ENCODE measurements around the gene KCNMA1. TPM values are rescaled to one million over a fixed set of nuclear protein-coding genes. Genes with fewer than 3 reads are reported as not detected.

KCNMA1 gene
- total and polyA plus RNA-seq, 2 donors from 2014 or later, result 4.2 to 8.9 TPM

- Histone ChIP-seq H3K27ac (ENCODE audit: low read depth in 2 of 2, low read length in 2 of 2) (no peak overlapping the region), H3K4me3 (ENCODE audit: low read length in 3 of 3) (no peak overlapping the region), H3K9ac (ENCODE audit: low read length in 3 of 3) (no peak overlapping the region), H3K9me3 (ENCODE audit: control insufficient read depth in 2 of 3, insufficient read depth in 1 of 3, low read length in 3 of 3) (peaks cover 0 to 3% (median 1%) of the 10 kb centered on the region in 3 donors), H3K36me3 (ENCODE audit: control insufficient read depth in 2 of 3, insufficient read depth in 3 of 3, low read length in 3 of 3) (no peaks in the 10 kb centered on the region), H3K27me3 (ENCODE audit: control insufficient read depth, insufficient read depth, low read length) (no peaks in the 10 kb centered on the region), H3K4me1 (ENCODE audit: control insufficient read depth in 2 of 3, insufficient read depth in 2 of 3, low read depth in 1 of 3, low read length in 3 of 3) (no peaks in the 10 kb centered on the region)
- intact Hi-C loops (cut with DNase I), result no loop called here
- TF ChIP-seq CTCF (IDR thresholded peaks at IDR 0.05; ENCODE audit: borderline replicate concordance, extremely low read depth, insufficient read depth), result no peak
- DNase-seq (no peak), FAIRE-seq (no peak)
Observed at GRCh38 chr10:77214799-77215198, 422.8 kb downstream of the KCNMA1 start.

- intact Hi-C loops (cut with DNase I), result no loop called here
- no peaks in the 10 kb centered on the region for H3K36me3 ChIP-seq (ENCODE audit: control insufficient read depth in 2 of 3, insufficient read depth in 3 of 3, low read length in 3 of 3)
- H3K27ac ChIP-seq (ENCODE audit: low read depth in 2 of 2, low read length in 2 of 2), result no peak overlapping the region
- peaks cover 0 to 3% (median 1%) of the 10 kb centered on the region in 3 donors for H3K9me3 ChIP-seq (ENCODE audit: control insufficient read depth in 2 of 3, insufficient read depth in 1 of 3, low read length in 3 of 3)
- TF ChIP-seq CTCF (IDR thresholded peaks at IDR 0.05; ENCODE audit: borderline replicate concordance, extremely low read depth, insufficient read depth), result no peak
- no peak for DNase-seq
- H3K9ac ChIP-seq (ENCODE audit: low read length in 3 of 3), result no peak overlapping the region
- FAIRE-seq, result no peak
- no peak overlapping the region for H3K4me3 ChIP-seq (ENCODE audit: low read length in 3 of 3)
- no peaks in the 10 kb centered on the region for H3K27me3 ChIP-seq (ENCODE audit: control insufficient read depth, insufficient read depth, low read length)
- no peaks in the 10 kb centered on the region for H3K4me1 ChIP-seq (ENCODE audit: control insufficient read depth in 2 of 3, insufficient read depth in 2 of 3, low read depth in 1 of 3, low read length in 3 of 3)
Observed at GRCh38 chr10:77212632-77213031, 425.0 kb downstream of the KCNMA1 start.

GRCh38 chr10:77210645-77211044 lies 427.0 kb downstream of the KCNMA1 start:
- FAIRE-seq, result no peak
- no peak overlapping the region for H3K27ac ChIP-seq (ENCODE audit: low read depth in 2 of 2, low read length in 2 of 2)
- H3K9ac ChIP-seq (ENCODE audit: low read length in 3 of 3), result no peak overlapping the region
- intact Hi-C loops (cut with DNase I), result no loop called here
- TF ChIP-seq CTCF (IDR thresholded peaks at IDR 0.05; ENCODE audit: borderline replicate concordance, extremely low read depth, insufficient read depth), result no peak
- no peak overlapping the region for H3K4me3 ChIP-seq (ENCODE audit: low read length in 3 of 3)
- H3K36me3 ChIP-seq (ENCODE audit: control insufficient read depth in 2 of 3, insufficient read depth in 3 of 3, low read length in 3 of 3), result no peaks in the 10 kb centered on the region
- H3K4me1 ChIP-seq (ENCODE audit: control insufficient read depth in 2 of 3, insufficient read depth in 2 of 3, low read depth in 1 of 3, low read length in 3 of 3), result no peaks in the 10 kb centered on the region
- no peaks in the 10 kb centered on the region for H3K27me3 ChIP-seq (ENCODE audit: control insufficient read depth, insufficient read depth, low read length)
- H3K9me3 ChIP-seq (ENCODE audit: control insufficient read depth in 2 of 3, insufficient read depth in 1 of 3, low read length in 3 of 3), result peaks cover 0 to 3% (median 1%) of the 10 kb centered on the region in 3 donors
- no peak for DNase-seq

- Histone ChIP-seq H3K9me3 (ENCODE audit: control insufficient read depth in 2 of 3, insufficient read depth in 1 of 3, low read length in 3 of 3) (peaks cover 0 to 3% (median 1%) of the 10 kb centered on the region in 3 donors), H3K4me1 (ENCODE audit: control insufficient read depth in 2 of 3, insufficient read depth in 2 of 3, low read depth in 1 of 3, low read length in 3 of 3) (no peaks in the 10 kb centered on the region), H3K27ac (ENCODE audit: low read depth in 2 of 2, low read length in 2 of 2) (no peak overlapping the region), H3K4me3 (ENCODE audit: low read length in 3 of 3) (no peak overlapping the region), H3K9ac (ENCODE audit: low read length in 3 of 3) (no peak overlapping the region), H3K36me3 (ENCODE audit: control insufficient read depth in 2 of 3, insufficient read depth in 3 of 3, low read length in 3 of 3) (no peaks in the 10 kb centered on the region), H3K27me3 (ENCODE audit: control insufficient read depth, insufficient read depth, low read length) (no peaks in the 10 kb centered on the region)
- intact Hi-C loops (cut with DNase I), result no loop called here
- no peak for TF ChIP-seq CTCF (IDR thresholded peaks at IDR 0.05; ENCODE audit: borderline replicate concordance, extremely low read depth, insufficient read depth)
- DNase-seq (no peak), FAIRE-seq (no peak)
Observed at GRCh38 chr10:77208684-77209256, 428.8 kb downstream of the KCNMA1 start.

Data from kidney (tissue), 14 donors.